Calu3 (cell line): ENCODE results near the gene CCDC120. TPM values are rescaled to one million over a fixed set of nuclear protein-coding genes. Genes with fewer than 3 reads are reported as not detected.

ENCODE experiments used
- BruUV-seq: library from RNA; stranded (reverse); fragments of 400-500 nt; replicated peaks from 2 replicates; lab custom pipeline; 2021; lab: Mats Ljungman, UMichigan
- CTCF ChIA-PET: fragments of 300-600 bp; sonication (Branson Sonifier 250); formaldehyde crosslinking; loops from one replicate; lab custom pipeline; 2022; ENCODE audit warnings: antibody characterized with exemption; lab: Charles Lee
- DNase-seq: peaks from one replicate; pipeline ENCODE4 v3.0.0; 2022
- H3K27ac Mint-ChIP-seq: one replicate; pipeline ENCODE4 v1.8.0; 2022; ENCODE audit warnings: mixed read lengths; ENCODE audit not compliant: unreplicated experiment
- H3K27me3 Mint-ChIP-seq: one replicate; pipeline ENCODE4 v1.8.0; 2022; ENCODE audit warnings: mixed read lengths; ENCODE audit not compliant: unreplicated experiment
- H3K36me3 Mint-ChIP-seq: one replicate; pipeline ENCODE4 v1.8.0; 2022; ENCODE audit warnings: mild to moderate bottlenecking, moderate library complexity, mixed read lengths; ENCODE audit not compliant: insufficient read depth, unreplicated experiment
- H3K4me1 Mint-ChIP-seq: one replicate; pipeline ENCODE4 v1.8.0; 2022; ENCODE audit warnings: mild to moderate bottlenecking, low read depth, mixed read lengths; ENCODE audit not compliant: unreplicated experiment
- H3K4me3 Mint-ChIP-seq: one replicate; pipeline ENCODE4 v1.8.0; 2022; ENCODE audit warnings: mild to moderate bottlenecking, low read depth, moderate library complexity, mixed read lengths; ENCODE audit not compliant: unreplicated experiment
- H3K9me3 Mint-ChIP-seq: one replicate; pipeline ENCODE4 v1.8.0; 2022; ENCODE audit warnings: low read depth, mixed read lengths; ENCODE audit not compliant: unreplicated experiment
- intact Hi-C: fragments of 100-400 bp; cut with micrococcal nuclease; formaldehyde crosslinking; loops from one replicate; pipeline ENCODE4 v1.10.0; 2022; ENCODE audit not compliant: unreplicated experiment
- total RNA-seq: library from RNA; stranded (reverse); gene quantifications from 2 replicates; pipeline ENCODE4 v1.2.3, GENCODE V29; 2022
- TF ChIP-seq, protein P1 (sequence below): fragments of 200-600 bp; IDR thresholded peaks from one replicate; pipeline ENCODE4 v1.8.0; 2022; ENCODE audit warnings: antibody characterized with exemption; ENCODE audit not compliant: unreplicated experiment

Gene CCDC120
- total RNA-seq, 1 experiment from 2014 or later = 30.8 TPM

DNA sequence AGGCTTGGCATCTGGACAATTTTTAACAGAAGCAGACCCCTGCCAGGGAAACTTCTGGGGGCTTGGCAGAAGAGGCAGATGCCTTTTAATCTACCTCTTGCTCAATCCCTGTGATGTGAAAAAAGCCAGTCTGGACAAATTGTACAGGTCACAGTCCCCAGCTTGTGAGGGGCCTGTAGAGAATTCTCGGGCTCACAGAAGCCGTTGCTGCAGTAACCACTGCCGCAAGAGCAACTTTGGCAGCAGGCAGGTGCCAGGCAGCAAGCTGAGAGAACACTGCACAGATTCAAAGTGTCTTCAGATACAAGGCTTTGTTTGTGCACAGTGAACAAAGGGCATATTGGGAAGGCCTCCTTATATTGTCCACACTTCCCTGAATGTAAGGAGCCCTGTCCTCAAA is 53.0 kb downstream of the CCDC120 start:
- CTCF ChIA-PET = no interaction called here
- H3K4me3 Mint-ChIP-seq = no peak overlapping the region
- peaks cover 27% of the 10 kb centered on the region for H3K36me3 Mint-ChIP-seq
- intact Hi-C loops = no loop called here
- TF ChIP-seq, protein P1, sequence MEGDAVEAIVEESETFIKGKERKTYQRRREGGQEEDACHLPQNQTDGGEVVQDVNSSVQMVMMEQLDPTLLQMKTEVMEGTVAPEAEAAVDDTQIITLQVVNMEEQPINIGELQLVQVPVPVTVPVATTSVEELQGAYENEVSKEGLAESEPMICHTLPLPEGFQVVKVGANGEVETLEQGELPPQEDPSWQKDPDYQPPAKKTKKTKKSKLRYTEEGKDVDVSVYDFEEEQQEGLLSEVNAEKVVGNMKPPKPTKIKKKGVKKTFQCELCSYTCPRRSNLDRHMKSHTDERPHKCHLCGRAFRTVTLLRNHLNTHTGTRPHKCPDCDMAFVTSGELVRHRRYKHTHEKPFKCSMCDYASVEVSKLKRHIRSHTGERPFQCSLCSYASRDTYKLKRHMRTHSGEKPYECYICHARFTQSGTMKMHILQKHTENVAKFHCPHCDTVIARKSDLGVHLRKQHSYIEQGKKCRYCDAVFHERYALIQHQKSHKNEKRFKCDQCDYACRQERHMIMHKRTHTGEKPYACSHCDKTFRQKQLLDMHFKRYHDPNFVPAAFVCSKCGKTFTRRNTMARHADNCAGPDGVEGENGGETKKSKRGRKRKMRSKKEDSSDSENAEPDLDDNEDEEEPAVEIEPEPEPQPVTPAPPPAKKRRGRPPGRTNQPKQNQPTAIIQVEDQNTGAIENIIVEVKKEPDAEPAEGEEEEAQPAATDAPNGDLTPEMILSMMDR = no peak
- H3K27me3 Mint-ChIP-seq = no peaks in the 10 kb centered on the region
- no peaks in the 10 kb centered on the region for H3K4me1 Mint-ChIP-seq
- DNase-seq = no peak
- no TSS peak for BruUV-seq
- no peaks in the 10 kb centered on the region for H3K9me3 Mint-ChIP-seq
- H3K27ac Mint-ChIP-seq = no peak overlapping the region

DNA sequence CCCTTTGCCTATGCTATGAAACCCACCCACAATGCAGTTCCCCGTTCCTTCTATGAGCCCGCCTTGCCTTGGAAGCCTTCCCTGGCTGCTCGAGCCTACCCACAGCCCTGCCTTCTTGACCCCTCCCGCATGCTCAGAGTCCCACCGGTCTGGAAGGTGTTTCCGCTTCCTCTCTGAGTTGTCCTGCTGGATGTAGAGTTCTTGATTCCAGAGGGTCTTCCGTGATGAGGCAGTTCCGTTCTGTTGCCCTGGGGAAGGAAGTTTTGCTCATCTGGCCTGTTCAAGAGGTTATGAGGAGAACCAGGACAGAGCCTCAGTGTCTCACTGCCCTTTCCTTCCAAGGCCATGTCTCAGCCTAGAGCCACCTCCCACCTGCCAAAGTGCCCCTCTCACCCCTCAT is 57.3 kb downstream of the CCDC120 start:
- DNase-seq = no peak
- no TSS peak for BruUV-seq
- peaks cover 30% of the 10 kb centered on the region for H3K36me3 Mint-ChIP-seq
- no peaks in the 10 kb centered on the region for H3K9me3 Mint-ChIP-seq
- TF ChIP-seq, protein P1 = no peak
- H3K4me3 Mint-ChIP-seq = no peak overlapping the region
- H3K4me1 Mint-ChIP-seq = peaks cover 8% of the 10 kb centered on the region
- CTCF ChIA-PET = no interaction called here
- no peak overlapping the region for H3K27ac Mint-ChIP-seq
- intact Hi-C loops = no loop called here
- H3K27me3 Mint-ChIP-seq = no peaks in the 10 kb centered on the region

DNA sequence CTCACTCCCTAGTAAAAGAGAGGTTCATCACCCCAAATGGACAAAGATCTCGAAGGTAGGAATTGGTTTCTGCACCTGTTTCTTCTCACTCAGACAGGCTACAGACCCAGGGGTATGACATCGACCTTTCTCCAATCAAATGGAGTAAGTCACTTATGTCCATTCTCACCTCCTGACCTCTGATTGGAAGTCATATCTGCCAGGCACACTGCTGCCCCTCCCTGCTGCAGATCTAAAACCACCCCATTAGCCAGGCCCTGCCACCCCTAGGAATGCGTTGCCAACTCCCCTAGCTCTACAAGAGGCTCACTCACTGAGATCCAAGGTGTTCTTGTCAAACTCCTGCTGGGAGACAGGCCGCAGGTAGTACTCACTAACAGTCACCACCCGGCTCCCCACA is 57.9 kb downstream of the CCDC120 start:
- Mint-ChIP-seq H3K36me3 (peaks cover 37% of the 10 kb centered on the region), H3K4me1 (peaks cover 11% of the 10 kb centered on the region), H3K9me3 (no peaks in the 10 kb centered on the region), H3K4me3 (no peak overlapping the region), H3K27me3 (no peaks in the 10 kb centered on the region), H3K27ac (no peak overlapping the region)
- TF ChIP-seq, protein P1 = no peak
- CTCF ChIA-PET = no interaction called here
- intact Hi-C loops = no loop called here
- no peak for DNase-seq
- no TSS peak for BruUV-seq

DNA sequence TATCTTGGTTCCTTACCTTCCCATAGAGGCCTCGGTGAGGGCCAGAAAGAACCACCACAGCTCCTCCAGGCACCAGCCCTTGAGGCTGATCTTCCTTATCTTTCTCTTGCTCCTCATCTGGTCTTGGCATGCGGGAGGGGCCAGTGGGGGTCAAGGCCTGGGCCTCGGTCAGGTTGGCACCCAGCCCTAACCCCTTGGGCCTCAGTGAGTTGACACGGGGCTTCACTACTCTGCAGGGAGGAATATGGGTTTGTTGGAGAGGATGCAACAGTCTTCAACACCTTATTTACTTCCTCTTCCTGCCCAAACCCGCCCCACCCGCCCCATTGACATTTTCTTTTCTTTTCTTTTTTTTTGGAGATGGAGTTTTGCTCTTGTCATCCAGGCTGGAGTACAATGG is 58.8 kb downstream of the CCDC120 start:
- TF ChIP-seq, protein P1 = no peak
- H3K36me3 Mint-ChIP-seq = peaks cover 42% of the 10 kb centered on the region
- H3K27ac Mint-ChIP-seq = no peak overlapping the region
- BruUV-seq = no TSS peak
- CTCF ChIA-PET = no interaction called here
- no peak overlapping the region for H3K4me3 Mint-ChIP-seq
- no peaks in the 10 kb centered on the region for H3K27me3 Mint-ChIP-seq
- no peaks in the 10 kb centered on the region for H3K9me3 Mint-ChIP-seq
- H3K4me1 Mint-ChIP-seq = peaks cover 19% of the 10 kb centered on the region
- intact Hi-C loops = no loop called here
- no peak for DNase-seq

Other genes with a start within 250 kb of the CCDC120 start
- gene ERAS, start 232.5 kb upstream of the CCDC120 start, total RNA-seq = 0.47 and 0.49 TPM in 2 replicates
- 53.3 and 70.5 TPM in 2 replicates for gene PCSK1N, start 223.4 kb upstream of the CCDC120 start, total RNA-seq
- 86.1 and 96.8 TPM in 2 replicates for gene TIMM17B, start 161.2 kb upstream of the CCDC120 start, total RNA-seq
- gene PQBP1, start 161.1 kb upstream of the CCDC120 start, total RNA-seq = 110 and 113 TPM in 2 replicates
- 68.1 and 81.0 TPM in 2 replicates for gene SLC35A2, start 147.4 kb upstream of the CCDC120 start, total RNA-seq
- gene PIM2, start 140.0 kb upstream of the CCDC120 start, total RNA-seq = 12.8 and 13.9 TPM in 2 replicates
- 67.8 and 73.0 TPM in 2 replicates for gene OTUD5, start 101.4 kb upstream of the CCDC120 start, total RNA-seq
- gene KCND1, start 87.2 kb upstream of the CCDC120 start, total RNA-seq = 8.4 and 9.7 TPM in 2 replicates
- 92.8 and 97.8 TPM in 2 replicates for gene GRIPAP1, start 56.7 kb upstream of the CCDC120 start, total RNA-seq
- 32.2 and 35.1 TPM in 2 replicates for gene TFE3, start 15.6 kb upstream of the CCDC120 start, total RNA-seq
- gene PRAF2, start 15.0 kb downstream of the CCDC120 start, total RNA-seq = 11.5 and 16.1 TPM in 2 replicates
- gene WDR45, start 20.9 kb downstream of the CCDC120 start, total RNA-seq = 42.7 and 59.3 TPM in 2 replicates
- gene GPKOW, start 64.7 kb downstream of the CCDC120 start, total RNA-seq = 32.3 and 35.7 TPM in 2 replicates
- gene MAGIX, start 103.8 kb downstream of the CCDC120 start, total RNA-seq = 13.9 and 16.6 TPM in 2 replicates
- 222 and 273 TPM in 2 replicates for gene PLP2, start 112.9 kb downstream of the CCDC120 start, total RNA-seq
- 22.3 and 24.3 TPM in 2 replicates for gene PRICKLE3, start 127.4 kb downstream of the CCDC120 start, total RNA-seq
- gene SYP, start 141.2 kb downstream of the CCDC120 start, total RNA-seq = 1.9 and 2.7 TPM in 2 replicates
- not detected in 2 replicates for gene CACNA1F, start 174.3 kb downstream of the CCDC120 start, total RNA-seq
- gene CCDC22, start 176.5 kb downstream of the CCDC120 start, total RNA-seq = 16.8 and 17.0 TPM in 2 replicates
- 0.26 TPM in 1 of 2 replicates, not detected in the other for gene FOXP3, start 205.7 kb downstream of the CCDC120 start, total RNA-seq
- 14.7 and 18.8 TPM in 2 replicates for gene PPP1R3F, start 210.8 kb downstream of the CCDC120 start, total RNA-seq
- not detected in 2 replicates for gene GAGE10, start 244.6 kb downstream of the CCDC120 start, total RNA-seq